ENCODE measurements around the gene ABCC12.

The ABCC12 gene

GRCh38 chr16:48131201-48131935, 24.4 kb downstream of the ABCC12 start:
- no peak overlapping the region for H3K4me3 ChIP-seq (ENCODE audit: low read length)
- TF ChIP-seq, protein P1, sequence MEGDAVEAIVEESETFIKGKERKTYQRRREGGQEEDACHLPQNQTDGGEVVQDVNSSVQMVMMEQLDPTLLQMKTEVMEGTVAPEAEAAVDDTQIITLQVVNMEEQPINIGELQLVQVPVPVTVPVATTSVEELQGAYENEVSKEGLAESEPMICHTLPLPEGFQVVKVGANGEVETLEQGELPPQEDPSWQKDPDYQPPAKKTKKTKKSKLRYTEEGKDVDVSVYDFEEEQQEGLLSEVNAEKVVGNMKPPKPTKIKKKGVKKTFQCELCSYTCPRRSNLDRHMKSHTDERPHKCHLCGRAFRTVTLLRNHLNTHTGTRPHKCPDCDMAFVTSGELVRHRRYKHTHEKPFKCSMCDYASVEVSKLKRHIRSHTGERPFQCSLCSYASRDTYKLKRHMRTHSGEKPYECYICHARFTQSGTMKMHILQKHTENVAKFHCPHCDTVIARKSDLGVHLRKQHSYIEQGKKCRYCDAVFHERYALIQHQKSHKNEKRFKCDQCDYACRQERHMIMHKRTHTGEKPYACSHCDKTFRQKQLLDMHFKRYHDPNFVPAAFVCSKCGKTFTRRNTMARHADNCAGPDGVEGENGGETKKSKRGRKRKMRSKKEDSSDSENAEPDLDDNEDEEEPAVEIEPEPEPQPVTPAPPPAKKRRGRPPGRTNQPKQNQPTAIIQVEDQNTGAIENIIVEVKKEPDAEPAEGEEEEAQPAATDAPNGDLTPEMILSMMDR (conservative IDR thresholded peaks at IDR 0.05; ENCODE audit: low read length) = no peak
- DNase-seq (ENCODE audit: low read depth) = no peak

GRCh38 chr16:48129926-48130325, 25.9 kb downstream of the ABCC12 start:
- no peak overlapping the region for H3K4me3 ChIP-seq (ENCODE audit: low read length)
- TF ChIP-seq, protein P1 (conservative IDR thresholded peaks at IDR 0.05; ENCODE audit: low read length) = no peak
- no peak for DNase-seq (ENCODE audit: low read depth)

- no peak for DNase-seq (ENCODE audit: low read depth)
- TF ChIP-seq, protein P1 (conservative IDR thresholded peaks at IDR 0.05; ENCODE audit: low read length) = no peak
- H3K4me3 ChIP-seq (ENCODE audit: low read length) = no peak overlapping the region
Observed at GRCh38 chr16:48128769-48129168, 27.0 kb downstream of the ABCC12 start.

GRCh38 chr16:48126801-48127644, 28.8 kb downstream of the ABCC12 start:
- no peak overlapping the region for H3K4me3 ChIP-seq (ENCODE audit: low read length)
- TF ChIP-seq, protein P1 (conservative IDR thresholded peaks at IDR 0.05; ENCODE audit: low read length) = no peak; the same call in 1 of the 2 replicates
- peak; percentile 98 for DNase-seq (ENCODE audit: low read depth)

- H3K4me3 ChIP-seq (ENCODE audit: low read length) = no peak overlapping the region
- TF ChIP-seq, protein P1 (conservative IDR thresholded peaks at IDR 0.05; ENCODE audit: low read length) = no peak
- no peak for DNase-seq (ENCODE audit: low read depth)
Observed at GRCh38 chr16:48125888-48126287, 29.9 kb downstream of the ABCC12 start.

DNA sequence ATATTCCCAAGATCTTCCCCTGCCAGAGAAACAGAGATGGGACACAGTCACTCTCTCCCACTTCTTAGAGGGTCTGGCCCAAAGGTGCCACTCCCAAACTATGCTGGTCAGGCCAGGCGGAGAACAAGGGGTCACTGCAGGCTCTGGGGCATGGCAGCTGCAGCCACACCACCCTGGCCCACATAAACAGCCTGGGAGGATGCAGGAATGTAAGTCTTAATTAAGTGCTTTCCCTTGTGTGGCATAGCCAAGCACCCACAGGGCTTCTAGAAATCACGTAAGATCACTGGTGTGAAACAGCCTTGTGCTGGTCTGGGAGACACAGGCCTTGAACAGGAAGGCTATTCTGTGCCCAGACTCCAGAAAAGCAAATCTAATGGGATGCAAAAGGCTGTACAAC, 31.5 kb downstream of the ABCC12 start:
- H3K4me3 ChIP-seq (ENCODE audit: low read length) = no peak overlapping the region
- peak; percentile 17 for DNase-seq (ENCODE audit: low read depth)
- TF ChIP-seq, protein P1 (conservative IDR thresholded peaks at IDR 0.05; ENCODE audit: low read length) = no peak
